Neural progenitor cell (in vitro differentiated cells): ENCODE data around the gene PRSS33. TPM values are rescaled to one million over a fixed set of nuclear protein-coding genes. Genes with fewer than 3 reads are reported as not detected.

Experiments used
- DNase-seq: peaks from one replicate; pipeline ENCODE4 v3.0.0-alpha.2; 2016; ENCODE audit warnings: low spot score
- H2AFZ ChIP-seq: fragments of 200-600 bp; sonication (generic); replicated peaks from 2 replicates; pipeline ENCODE4 v1.6.1; 2016; ENCODE audit warnings: antibody characterized with exemption
- H3F3A ChIP-seq: fragments of 200-600 bp; sonication (generic); 2 replicates; pipeline ENCODE4 v1.6.1; 2016; ENCODE audit warnings: antibody characterized with exemption, low read depth
- H3K27ac ChIP-seq: fragments of 200-600 bp; sonication (generic); 2 replicates; pipeline ENCODE4 v1.5.1; 2016; ENCODE audit warnings: mild to moderate bottlenecking
- H3K27me3 ChIP-seq: fragments of 200-600 bp; sonication (generic); 2 replicates; pipeline ENCODE4 v1.6.1; 2016; ENCODE audit warnings: mild to moderate bottlenecking, moderate library complexity
- H3K36me3 ChIP-seq: fragments of 200-600 bp; sonication (generic); 2 replicates; pipeline ENCODE4 v1.5.1; 2016
- H3K4me1 ChIP-seq: fragments of 200-600 bp; sonication (generic); 2 replicates; pipeline ENCODE4 v1.6.1; 2016; ENCODE audit warnings: mixed run types
- H3K4me2 ChIP-seq: fragments of 200-600 bp; sonication (generic); 2 replicates; pipeline ENCODE4 v1.6.1; 2016
- H3K4me3 ChIP-seq: fragments of 200-600 bp; sonication (generic); 2 replicates; pipeline ENCODE4 v1.5.1; 2016
- H3K79me2 ChIP-seq: fragments of 200-600 bp; sonication (generic); 2 replicates; pipeline ENCODE4 v1.6.1; 2016; ENCODE audit warnings: low read depth
- H3K9ac ChIP-seq: fragments of 200-600 bp; sonication (generic); 2 replicates; pipeline ENCODE4 v1.6.1; 2016
- H3K9me3 ChIP-seq: fragments of 200-600 bp; sonication (generic); 2 replicates; pipeline ENCODE4 v1.5.1; 2016; ENCODE audit warnings: low read depth
- H4K20me1 ChIP-seq: fragments of 200-600 bp; sonication (generic); 2 replicates; pipeline ENCODE4 v1.6.1; 2016; ENCODE audit warnings: low read depth
- H3K27ac Mint-ChIP-seq: 3 replicates; pipeline ENCODE4 v1.8.0; 2021; ENCODE audit warnings: mixed read lengths
- H3K27me3 Mint-ChIP-seq: 2 replicates; pipeline ENCODE4 v1.8.0; 2022; ENCODE audit warnings: low read depth, mild to moderate bottlenecking, inconsistent platforms, moderate library complexity, mixed read lengths; ENCODE audit not compliant: insufficient read depth
- H3K36me3 Mint-ChIP-seq: 3 replicates; pipeline ENCODE4 v1.8.0; 2021; ENCODE audit warnings: mixed read lengths
- H3K4me1 Mint-ChIP-seq: 3 replicates; pipeline ENCODE4 v1.8.0; 2021; ENCODE audit warnings: mixed read lengths
- H3K4me3 Mint-ChIP-seq: 3 replicates; pipeline ENCODE4 v1.8.0; 2021; ENCODE audit warnings: mild to moderate bottlenecking, moderate library complexity, mixed read lengths
- H3K9me3 Mint-ChIP-seq: 3 replicates; pipeline ENCODE4 v1.8.0; 2020; ENCODE audit warnings: mixed read lengths
- CTCF ChIP-seq: fragments of 200-600 bp; sonication (generic); IDR thresholded peaks from 2 replicates; pipeline ENCODE4 v1.5.1; 2017; ENCODE audit warnings: antibody characterized with exemption, mild to moderate bottlenecking
- EZH2 ChIP-seq: fragments of 200-600 bp; sonication (generic); IDR thresholded peaks from 2 replicates; pipeline ENCODE4 v1.6.1; 2017; ENCODE audit warnings: antibody characterized with exemption, mild to moderate bottlenecking, moderate library complexity
- EZH2phosphoT487 ChIP-seq: fragments of 200-600 bp; sonication (generic); IDR thresholded peaks from 2 replicates; pipeline ENCODE4 v1.6.1; 2017; ENCODE audit warnings: antibody characterized with exemption
- total RNA-seq: library from RNA; depleted of rRNA; stranded (reverse); fragments of >200 nt; gene quantifications from 2 replicates; pipeline ENCODE4 v1.2.3, GENCODE V29; 2015; ENCODE audit warnings: low replicate concordance

The PRSS33 gene
- total RNA-seq, 1 donor from 2014 or later: 0.73 TPM

DNA sequence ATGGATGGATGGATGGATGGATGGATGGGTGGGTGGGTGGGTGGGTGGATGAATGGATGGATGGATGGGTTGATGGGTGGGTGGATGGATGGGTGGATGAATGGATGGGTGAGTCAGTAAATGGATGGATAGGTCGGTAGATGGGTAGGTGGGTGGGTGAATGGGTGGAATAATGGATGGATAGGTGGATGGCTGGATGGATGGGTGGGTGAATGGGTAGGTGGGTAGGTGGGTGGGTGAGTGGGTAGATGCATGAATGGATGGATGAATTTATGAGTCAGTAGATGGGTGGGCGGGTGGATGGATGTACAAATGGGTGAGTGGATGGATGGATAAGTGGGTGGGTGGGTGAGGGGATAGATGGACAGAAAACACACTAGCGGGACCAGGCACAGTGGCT lies 47.6 kb upstream of the PRSS33 start:
- no peaks in the 10 kb centered on the region for H3K9me3 ChIP-seq

DNA sequence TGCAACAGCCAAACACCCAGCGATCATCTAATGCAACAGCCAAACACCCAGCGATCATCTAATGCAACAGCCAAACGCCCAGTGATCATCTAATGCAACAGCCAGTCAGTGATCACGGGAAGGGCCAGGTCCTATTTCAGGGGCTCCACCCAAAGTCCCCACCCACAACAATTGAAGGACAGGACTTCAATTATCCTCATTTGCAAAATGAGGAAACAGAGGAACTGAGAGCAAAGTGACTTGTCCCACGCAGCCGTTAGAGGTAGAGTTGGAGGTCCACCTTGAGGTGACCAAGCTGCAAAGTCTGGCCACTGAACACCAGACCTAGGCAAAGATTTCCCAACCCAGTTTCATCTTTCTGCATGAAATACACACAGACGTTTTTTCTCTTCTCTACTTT lies 46.4 kb upstream of the PRSS33 start:
- H3K9me3 Mint-ChIP-seq: no peaks in the 10 kb centered on the region
- H3K27ac Mint-ChIP-seq: no peak overlapping the region
- Histone ChIP-seq H3K4me2 (no peak overlapping the region), H3K27ac (no peak overlapping the region), H4K20me1 (no peaks in the 10 kb centered on the region), H3K27me3 (peaks cover 6% of the 10 kb centered on the region), H3K4me3 (no peak overlapping the region), H3F3A (no peaks in the 10 kb centered on the region), H3K36me3 (no peaks in the 10 kb centered on the region), H3K9ac (no peak overlapping the region), H3K4me1 (no peaks in the 10 kb centered on the region), H3K79me2 (no peaks in the 10 kb centered on the region), H2AFZ (no peak overlapping the region), H3K9me3 (no peaks in the 10 kb centered on the region)
- no peak for TF ChIP-seq EZH2
- no peak for TF ChIP-seq CTCF
- TF ChIP-seq EZH2phosphoT487: no peak
- H3K4me3 Mint-ChIP-seq: no peak overlapping the region
- DNase-seq: no peak
- H3K27me3 Mint-ChIP-seq: peaks cover 16% of the 10 kb centered on the region
- no peaks in the 10 kb centered on the region for H3K36me3 Mint-ChIP-seq
- peaks cover 15% of the 10 kb centered on the region for H3K4me1 Mint-ChIP-seq

More for the DNA sequence above, 47.6 kb upstream of the PRSS33 start:
- TF ChIP-seq EZH2phosphoT487 (no peak), CTCF (no peak), EZH2 (no peak)
- H3K4me2 ChIP-seq: no peak overlapping the region
- H3K4me1 Mint-ChIP-seq: peaks cover 15% of the 10 kb centered on the region
- no peak overlapping the region for H3K27ac ChIP-seq
- no peaks in the 10 kb centered on the region for H4K20me1 ChIP-seq
- no peaks in the 10 kb centered on the region for H3K36me3 ChIP-seq
- H3K4me1 ChIP-seq: no peaks in the 10 kb centered on the region
- no peak overlapping the region for H3K27ac Mint-ChIP-seq
- no peaks in the 10 kb centered on the region for H3K79me2 ChIP-seq
- peaks cover 17% of the 10 kb centered on the region for H3K27me3 Mint-ChIP-seq
- no peaks in the 10 kb centered on the region for H3K9me3 Mint-ChIP-seq
- peaks cover 6% of the 10 kb centered on the region for H3K27me3 ChIP-seq
- H3K4me3 Mint-ChIP-seq: no peak overlapping the region
- H3K36me3 Mint-ChIP-seq: no peaks in the 10 kb centered on the region
- no peak overlapping the region for H3K4me3 ChIP-seq
- DNase-seq: no peak
- H3K9ac ChIP-seq: no peak overlapping the region
- no peaks in the 10 kb centered on the region for H3F3A ChIP-seq
- H2AFZ ChIP-seq: no peak overlapping the region

GRCh38 chr16:2831203-2831602 lies 43.8 kb upstream of the PRSS33 start:
- no peak for DNase-seq
- H3K79me2 ChIP-seq: no peaks in the 10 kb centered on the region
- H3K9me3 Mint-ChIP-seq: no peaks in the 10 kb centered on the region

More at GRCh38 chr16:2831203-2831602, 43.8 kb upstream of the PRSS33 start:
- Histone ChIP-seq H3K36me3 (no peaks in the 10 kb centered on the region), H3K9me3 (no peaks in the 10 kb centered on the region), H3K4me1 (no peaks in the 10 kb centered on the region), H3K27ac (no peak overlapping the region), H3F3A (no peaks in the 10 kb centered on the region), H3K27me3 (no peaks in the 10 kb centered on the region), H2AFZ (no peak overlapping the region), H3K4me2 (no peak overlapping the region), H4K20me1 (no peaks in the 10 kb centered on the region), H3K9ac (no peak overlapping the region), H3K4me3 (no peak overlapping the region)
- H3K27ac Mint-ChIP-seq: no peak overlapping the region
- H3K4me3 Mint-ChIP-seq: no peak overlapping the region
- H3K36me3 Mint-ChIP-seq: no peaks in the 10 kb centered on the region
- H3K27me3 Mint-ChIP-seq: peaks cover 6% of the 10 kb centered on the region
- peaks cover 6% of the 10 kb centered on the region for H3K4me1 Mint-ChIP-seq
- TF ChIP-seq EZH2 (no peak), CTCF (no peak), EZH2phosphoT487 (no peak)
